WTC11 (cell line): ENCODE data around the gene NRTN. TPM values are rescaled to one million over a fixed set of nuclear protein-coding genes. Genes with fewer than 3 reads are reported as not detected.

Experiments
- ATAC-seq: fragments of 200-7000 bp; cut with Tn5 transposase; 2 replicates; pipeline ENCODE4 v1.10.0; 2021; ENCODE audit warnings: mild to moderate bottlenecking, moderate library complexity
- CTCF ChIA-PET: fragments of 300-600 bp; sonication (Branson Sonifier 250); formaldehyde crosslinking; loops from one replicate; lab custom pipeline; 2021; ENCODE audit warnings: antibody characterized with exemption; lab: Charles Lee
- POLR2A ChIA-PET: fragments of 350-600 bp; sonication (Branson Sonifier 250); formaldehyde crosslinking; loops from one replicate; lab custom pipeline; 2021; ENCODE audit warnings: antibody characterized with exemption; lab: Charles Lee
- DNase-seq: peaks from one replicate; pipeline ENCODE4 v3.0.0; 2021; ENCODE audit warnings: low spot score
- H3K27ac Mint-ChIP-seq: 2 replicates; pipeline ENCODE4 v1.8.0; 2021; ENCODE audit warnings: mixed read lengths
- H3K27me3 Mint-ChIP-seq: 2 replicates; pipeline ENCODE4 v1.8.0; 2021; ENCODE audit warnings: low read depth, mild to moderate bottlenecking, moderate library complexity, mixed read lengths
- H3K36me3 Mint-ChIP-seq: 2 replicates; pipeline ENCODE4 v1.8.0; 2021; ENCODE audit warnings: mixed read lengths
- H3K4me1 Mint-ChIP-seq: 2 replicates; pipeline ENCODE4 v1.8.0; 2022; ENCODE audit warnings: mixed read lengths
- H3K4me3 Mint-ChIP-seq: 2 replicates; pipeline ENCODE4 v1.8.0; 2021; ENCODE audit warnings: mild to moderate bottlenecking, moderate library complexity, mixed read lengths
- H3K9me3 Mint-ChIP-seq: 2 replicates; pipeline ENCODE4 v1.8.0; 2021; ENCODE audit warnings: mixed read lengths
- ATF1 ChIP-seq: sonication (generic); formaldehyde crosslinking; IDR thresholded peaks from 2 replicates; pipeline ENCODE4 v1.8.1; 2023; ENCODE audit warnings: mild to moderate bottlenecking, moderate library complexity, missing genetic modification reagents
- FOXJ3 ChIP-seq: sonication (generic); formaldehyde crosslinking; IDR thresholded peaks from 2 replicates; pipeline ENCODE4 v1.9.0; 2021; ENCODE audit warnings: missing genetic modification reagents, mild to moderate bottlenecking, borderline replicate concordance
- GABPB1 ChIP-seq: sonication (generic); formaldehyde crosslinking; IDR thresholded peaks from 2 replicates; pipeline ENCODE4 v1.8.1; 2023; ENCODE audit warnings: mild to moderate bottlenecking, missing genetic modification reagents
- KAT7 ChIP-seq: sonication (generic); formaldehyde crosslinking; IDR thresholded peaks from 2 replicates; pipeline ENCODE4 v1.8.1; 2023; ENCODE audit warnings: missing genetic modification reagents, mild to moderate bottlenecking, borderline replicate concordance
- SMAD3 ChIP-seq: sonication (generic); formaldehyde crosslinking; IDR thresholded peaks from 2 replicates; pipeline ENCODE4 v1.8.0; 2022; ENCODE audit warnings: missing genetic modification reagents, mild to moderate bottlenecking, borderline replicate concordance
- TEAD1 ChIP-seq: sonication (generic); formaldehyde crosslinking; IDR thresholded peaks from 2 replicates; pipeline ENCODE4 v1.8.0; 2022; ENCODE audit warnings: mild to moderate bottlenecking, missing genetic modification reagents
- ZNF671 ChIP-seq: fragments of 250-450 bp; sonication (Bioruptor Pico); IDR thresholded peaks from 2 replicates; pipeline ENCODE4 v1.8.0; 2021; ENCODE audit warnings: mild to moderate bottlenecking
- total RNA-seq: library from RNA; stranded (reverse); gene quantifications from 3 replicates; pipeline ENCODE4 v1.2.3, GENCODE V29; 2021
- TF ChIP-seq, protein P1 (sequence below): sonication (generic); formaldehyde crosslinking; IDR thresholded peaks from 2 replicates; pipeline ENCODE4 v1.8.1; 2022; ENCODE audit warnings: mild to moderate bottlenecking, missing genetic modification reagents, moderate library complexity, borderline replicate concordance
- TF ChIP-seq, protein P2 (sequence below): sonication (generic); formaldehyde crosslinking; IDR thresholded peaks from 2 replicates; pipeline ENCODE4 v1.8.1; 2022; ENCODE audit warnings: low read depth, mild to moderate bottlenecking, moderate library complexity, missing genetic modification reagents, borderline replicate concordance
- TF ChIP-seq, protein P3 (sequence below): sonication (generic); formaldehyde crosslinking; IDR thresholded peaks from 2 replicates; pipeline ENCODE4 v1.8.1; 2023; ENCODE audit warnings: mild to moderate bottlenecking, moderate library complexity, missing genetic modification reagents
- TF ChIP-seq, protein P4 (sequence below): sonication (generic); formaldehyde crosslinking; conservative IDR thresholded peaks from 2 replicates; pipeline ENCODE4 v1.8.1; 2023; ENCODE audit warnings: mild to moderate bottlenecking, low read depth, missing genetic modification reagents, moderate library complexity
- TF ChIP-seq, protein P5 (sequence below): sonication (generic); formaldehyde crosslinking; IDR thresholded peaks from 2 replicates; pipeline ENCODE4 v1.8.1; 2022; ENCODE audit warnings: missing genetic modification reagents, borderline replicate concordance
- TF ChIP-seq, protein P6 (sequence below): sonication (generic); formaldehyde crosslinking; IDR thresholded peaks from 2 replicates; pipeline ENCODE4 v1.8.1; 2023; ENCODE audit warnings: mild to moderate bottlenecking, missing genetic modification reagents, moderate library complexity
- TF ChIP-seq, protein P7 (sequence below): sonication (generic); formaldehyde crosslinking; conservative IDR thresholded peaks from 2 replicates; pipeline ENCODE4 v1.8.1; 2022; ENCODE audit warnings: mild to moderate bottlenecking, missing genetic modification reagents

Gene NRTN
- total RNA-seq, 1 experiment from 2014 or later: 6.1 TPM

DNA sequence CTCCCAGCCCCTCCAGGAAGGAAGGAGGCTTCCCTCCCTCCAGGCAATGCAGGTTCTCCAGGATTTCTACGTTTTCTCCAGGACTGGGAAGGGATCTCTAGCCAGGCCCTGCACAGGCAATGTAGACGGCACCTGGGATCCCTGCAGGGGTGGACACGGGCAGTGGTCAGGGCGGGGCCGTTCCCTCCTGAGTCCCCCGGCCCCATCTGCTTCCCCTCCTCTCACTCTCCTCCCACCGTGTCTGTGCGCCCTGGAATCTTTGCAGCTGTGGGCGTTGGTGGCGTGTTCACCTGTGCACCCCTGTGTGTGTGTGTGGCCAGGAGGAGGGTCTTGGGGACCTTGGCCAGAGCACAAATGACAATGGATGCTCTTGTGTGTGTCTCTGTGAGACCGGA lies 10.0 kb downstream of the NRTN start (continued):
- TF ChIP-seq, protein P1, sequence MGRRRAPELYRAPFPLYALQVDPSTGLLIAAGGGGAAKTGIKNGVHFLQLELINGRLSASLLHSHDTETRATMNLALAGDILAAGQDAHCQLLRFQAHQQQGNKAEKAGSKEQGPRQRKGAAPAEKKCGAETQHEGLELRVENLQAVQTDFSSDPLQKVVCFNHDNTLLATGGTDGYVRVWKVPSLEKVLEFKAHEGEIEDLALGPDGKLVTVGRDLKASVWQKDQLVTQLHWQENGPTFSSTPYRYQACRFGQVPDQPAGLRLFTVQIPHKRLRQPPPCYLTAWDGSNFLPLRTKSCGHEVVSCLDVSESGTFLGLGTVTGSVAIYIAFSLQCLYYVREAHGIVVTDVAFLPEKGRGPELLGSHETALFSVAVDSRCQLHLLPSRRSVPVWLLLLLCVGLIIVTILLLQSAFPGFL (CRISPR knock-in tag): no peak
- TF ChIP-seq SMAD3 (CRISPR knock-in tag) (no peak), TEAD1 (no peak)
- TF ChIP-seq, protein P2, sequence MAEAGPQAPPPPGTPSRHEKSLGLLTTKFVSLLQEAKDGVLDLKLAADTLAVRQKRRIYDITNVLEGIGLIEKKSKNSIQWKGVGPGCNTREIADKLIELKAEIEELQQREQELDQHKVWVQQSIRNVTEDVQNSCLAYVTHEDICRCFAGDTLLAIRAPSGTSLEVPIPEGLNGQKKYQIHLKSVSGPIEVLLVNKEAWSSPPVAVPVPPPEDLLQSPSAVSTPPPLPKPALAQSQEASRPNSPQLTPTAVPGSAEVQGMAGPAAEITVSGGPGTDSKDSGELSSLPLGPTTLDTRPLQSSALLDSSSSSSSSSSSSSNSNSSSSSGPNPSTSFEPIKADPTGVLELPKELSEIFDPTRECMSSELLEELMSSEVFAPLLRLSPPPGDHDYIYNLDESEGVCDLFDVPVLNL (CRISPR knock-in tag): no peak
- TF ChIP-seq, protein P3, sequence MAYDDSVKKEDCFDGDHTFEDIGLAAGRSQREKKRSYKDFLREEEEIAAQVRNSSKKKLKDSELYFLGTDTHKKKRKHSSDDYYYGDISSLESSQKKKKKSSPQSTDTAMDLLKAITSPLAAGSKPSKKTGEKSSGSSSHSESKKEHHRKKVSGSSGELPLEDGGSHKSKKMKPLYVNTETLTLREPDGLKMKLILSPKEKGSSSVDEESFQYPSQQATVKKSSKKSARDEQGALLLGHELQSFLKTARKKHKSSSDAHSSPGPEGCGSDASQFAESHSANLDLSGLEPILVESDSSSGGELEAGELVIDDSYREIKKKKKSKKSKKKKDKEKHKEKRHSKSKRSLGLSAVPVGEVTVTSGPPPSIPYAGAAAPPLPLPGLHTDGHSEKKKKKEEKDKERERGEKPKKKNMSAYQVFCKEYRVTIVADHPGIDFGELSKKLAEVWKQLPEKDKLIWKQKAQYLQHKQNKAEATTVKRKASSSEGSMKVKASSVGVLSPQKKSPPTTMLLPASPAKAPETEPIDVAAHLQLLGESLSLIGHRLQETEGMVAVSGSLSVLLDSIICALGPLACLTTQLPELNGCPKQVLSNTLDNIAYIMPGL: no peak
- TF ChIP-seq, protein P4, sequence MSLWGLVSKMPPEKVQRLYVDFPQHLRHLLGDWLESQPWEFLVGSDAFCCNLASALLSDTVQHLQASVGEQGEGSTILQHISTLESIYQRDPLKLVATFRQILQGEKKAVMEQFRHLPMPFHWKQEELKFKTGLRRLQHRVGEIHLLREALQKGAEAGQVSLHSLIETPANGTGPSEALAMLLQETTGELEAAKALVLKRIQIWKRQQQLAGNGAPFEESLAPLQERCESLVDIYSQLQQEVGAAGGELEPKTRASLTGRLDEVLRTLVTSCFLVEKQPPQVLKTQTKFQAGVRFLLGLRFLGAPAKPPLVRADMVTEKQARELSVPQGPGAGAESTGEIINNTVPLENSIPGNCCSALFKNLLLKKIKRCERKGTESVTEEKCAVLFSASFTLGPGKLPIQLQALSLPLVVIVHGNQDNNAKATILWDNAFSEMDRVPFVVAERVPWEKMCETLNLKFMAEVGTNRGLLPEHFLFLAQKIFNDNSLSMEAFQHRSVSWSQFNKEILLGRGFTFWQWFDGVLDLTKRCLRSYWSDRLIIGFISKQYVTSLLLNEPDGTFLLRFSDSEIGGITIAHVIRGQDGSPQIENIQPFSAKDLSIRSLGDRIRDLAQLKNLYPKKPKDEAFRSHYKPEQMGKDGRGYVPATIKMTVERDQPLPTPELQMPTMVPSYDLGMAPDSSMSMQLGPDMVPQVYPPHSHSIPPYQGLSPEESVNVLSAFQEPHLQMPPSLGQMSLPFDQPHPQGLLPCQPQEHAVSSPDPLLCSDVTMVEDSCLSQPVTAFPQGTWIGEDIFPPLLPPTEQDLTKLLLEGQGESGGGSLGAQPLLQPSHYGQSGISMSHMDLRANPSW (CRISPR knock-in tag): no peak

DNA sequence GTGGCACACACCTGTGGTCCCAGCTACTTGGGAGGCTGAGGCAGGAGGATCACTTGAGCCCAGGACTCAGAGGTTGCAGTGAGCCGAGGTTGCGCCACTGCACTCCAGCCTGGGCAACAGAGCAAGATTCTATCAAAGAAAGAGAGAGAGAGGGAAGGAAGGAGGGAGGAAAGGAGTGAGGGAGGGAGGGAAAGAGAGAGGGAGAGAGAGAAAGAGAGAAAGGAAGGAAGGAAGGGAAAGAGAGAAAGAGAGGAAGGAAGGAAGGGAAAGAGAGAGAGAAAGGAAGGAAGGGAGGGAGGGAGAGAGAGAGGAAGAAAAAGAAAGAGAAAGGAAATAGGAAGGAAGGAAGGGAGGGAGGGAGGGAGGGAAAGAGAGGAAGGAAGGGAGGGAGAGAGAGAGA lies 12.4 kb downstream of the NRTN start:
- POLR2A ChIA-PET: no interaction called here
- CTCF ChIA-PET: no interaction called here
- ATAC-seq: no peak

DNA sequence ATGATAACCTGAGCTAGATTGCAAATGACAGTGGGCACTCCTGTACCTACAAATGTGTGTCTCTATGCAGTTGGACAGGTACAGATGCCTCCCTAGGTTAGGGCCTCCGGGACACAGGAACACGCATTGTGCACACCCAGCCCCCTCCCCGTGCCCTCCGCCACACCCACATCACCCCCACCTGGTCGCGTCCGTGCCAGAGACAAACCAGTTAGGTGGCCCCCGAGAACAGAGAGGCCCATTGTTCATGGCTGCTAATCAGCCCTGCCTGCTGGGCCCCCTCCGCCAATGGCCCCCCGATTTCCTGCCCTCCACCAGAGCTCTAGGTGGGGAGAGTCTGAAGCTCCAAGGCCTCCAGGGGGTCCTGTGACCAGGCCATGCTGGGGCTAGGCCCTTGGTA lies 13.7 kb downstream of the NRTN start:
- no peaks in the 10 kb centered on the region for H3K36me3 Mint-ChIP-seq
- TF ChIP-seq, protein P5, sequence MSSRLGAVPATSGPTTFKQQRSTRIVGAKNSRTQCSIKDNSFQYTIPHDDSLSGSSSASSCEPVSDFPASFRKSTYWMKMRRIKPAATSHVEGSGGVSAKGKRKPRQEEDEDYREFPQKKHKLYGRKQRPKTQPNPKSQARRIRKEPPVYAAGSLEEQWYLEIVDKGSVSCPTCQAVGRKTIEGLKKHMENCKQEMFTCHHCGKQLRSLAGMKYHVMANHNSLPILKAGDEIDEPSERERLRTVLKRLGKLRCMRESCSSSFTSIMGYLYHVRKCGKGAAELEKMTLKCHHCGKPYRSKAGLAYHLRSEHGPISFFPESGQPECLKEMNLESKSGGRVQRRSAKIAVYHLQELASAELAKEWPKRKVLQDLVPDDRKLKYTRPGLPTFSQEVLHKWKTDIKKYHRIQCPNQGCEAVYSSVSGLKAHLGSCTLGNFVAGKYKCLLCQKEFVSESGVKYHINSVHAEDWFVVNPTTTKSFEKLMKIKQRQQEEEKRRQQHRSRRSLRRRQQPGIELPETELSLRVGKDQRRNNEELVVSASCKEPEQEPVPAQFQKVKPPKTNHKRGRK (CRISPR knock-in tag): no peak
- TF ChIP-seq ATF1 (CRISPR knock-in tag): no peak
- CTCF ChIA-PET: interaction anchor here (2.4 kb wide), 1 partner anchor 14 kb away, joined by 8 read pairs; no protein-coding TSS in a partner anchor
- POLR2A ChIA-PET: no interaction called here
- ATAC-seq: no peak
- no peak for DNase-seq
- H3K4me3 Mint-ChIP-seq: no peak overlapping the region
- peaks cover 9% of the 10 kb centered on the region for H3K27me3 Mint-ChIP-seq
- H3K9me3 Mint-ChIP-seq: no peaks in the 10 kb centered on the region
- no peaks in the 10 kb centered on the region for H3K4me1 Mint-ChIP-seq
- no peak overlapping the region for H3K27ac Mint-ChIP-seq

More for the DNA sequence above, 12.4 kb downstream of the NRTN start:
- TF ChIP-seq KAT7 (CRISPR knock-in tag) (no peak), GABPB1 (CRISPR knock-in tag) (no peak), ZNF671 (CRISPR knock-in tag) (no peak), FOXJ3 (CRISPR knock-in tag) (no peak)
- TF ChIP-seq, protein P6, sequence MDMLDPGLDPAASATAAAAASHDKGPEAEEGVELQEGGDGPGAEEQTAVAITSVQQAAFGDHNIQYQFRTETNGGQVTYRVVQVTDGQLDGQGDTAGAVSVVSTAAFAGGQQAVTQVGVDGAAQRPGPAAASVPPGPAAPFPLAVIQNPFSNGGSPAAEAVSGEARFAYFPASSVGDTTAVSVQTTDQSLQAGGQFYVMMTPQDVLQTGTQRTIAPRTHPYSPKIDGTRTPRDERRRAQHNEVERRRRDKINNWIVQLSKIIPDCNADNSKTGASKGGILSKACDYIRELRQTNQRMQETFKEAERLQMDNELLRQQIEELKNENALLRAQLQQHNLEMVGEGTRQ (CRISPR knock-in tag): no peak
- TF ChIP-seq, protein P7, sequence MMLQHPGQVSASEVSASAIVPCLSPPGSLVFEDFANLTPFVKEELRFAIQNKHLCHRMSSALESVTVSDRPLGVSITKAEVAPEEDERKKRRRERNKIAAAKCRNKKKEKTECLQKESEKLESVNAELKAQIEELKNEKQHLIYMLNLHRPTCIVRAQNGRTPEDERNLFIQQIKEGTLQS: no peak
- Mint-ChIP-seq H3K27ac (no peak overlapping the region), H3K4me1 (no peaks in the 10 kb centered on the region), H3K9me3 (no peaks in the 10 kb centered on the region), H3K4me3 (no peak overlapping the region), H3K36me3 (no peaks in the 10 kb centered on the region), H3K27me3 (peaks cover 9% of the 10 kb centered on the region)
- DNase-seq: no peak
